ENCODE measurements around the gene DDX24.
"Not testable (repeated sequence)": the region's sequence is repeated elsewhere in the genome, so short reads cannot be mapped to it uniquely, and the experiment has no call there.

Gene DDX24

GRCh38 chr14:94081386-94081820 is 401 bp upstream of the DDX24 start:
- no peak for DNase-seq (ENCODE audit: low spot score)

GRCh38 chr14:94079891-94080620 is 946 bp downstream of the DDX24 start:
- peak; percentile 61 for DNase-seq (ENCODE audit: low spot score)

- no peak for DNase-seq (ENCODE audit: low spot score)
Observed at GRCh38 chr14:94077823-94078222, 3.2 kb downstream of the DDX24 start.

- no peak for DNase-seq (ENCODE audit: low spot score)
Observed at GRCh38 chr14:94077111-94077821, 3.7 kb downstream of the DDX24 start.

GRCh38 chr14:94075008-94075407 is 6.0 kb downstream of the DDX24 start:
- no peak for DNase-seq (ENCODE audit: low spot score)

- no peak for DNase-seq (ENCODE audit: low spot score)
Observed at GRCh38 chr14:94074534-94074933, 6.5 kb downstream of the DDX24 start.

GRCh38 chr14:94072076-94072475 is 8.9 kb downstream of the DDX24 start:
- DNase-seq (ENCODE audit: low spot score) = not testable (repeated sequence)

GRCh38 chr14:94066089-94066676 is 14.8 kb downstream of the DDX24 start:
- DNase-seq (ENCODE audit: low spot score) = no peak

- DNase-seq (ENCODE audit: low spot score) = no peak
Observed at GRCh38 chr14:94062344-94062940, 18.6 kb downstream of the DDX24 start.

GRCh38 chr14:94059998-94060397 is 21.0 kb downstream of the DDX24 start:
- no peak for DNase-seq (ENCODE audit: low spot score)

GRCh38 chr14:94058674-94059138 is 22.3 kb downstream of the DDX24 start:
- DNase-seq (ENCODE audit: low spot score) = no peak

GRCh38 chr14:94058128-94058673 is 22.8 kb downstream of the DDX24 start:
- DNase-seq (ENCODE audit: low spot score) = no peak

GRCh38 chr14:94056579-94057308 is 24.3 kb downstream of the DDX24 start:
- no peak for DNase-seq (ENCODE audit: low spot score)

GRCh38 chr14:94054936-94055335 is 26.1 kb downstream of the DDX24 start:
- no peak for DNase-seq (ENCODE audit: low spot score)

GRCh38 chr14:94054401-94054800 is 26.6 kb downstream of the DDX24 start:
- DNase-seq (ENCODE audit: low spot score) = no peak

GRCh38 chr14:94052662-94053061 is 28.3 kb downstream of the DDX24 start:
- no peak for DNase-seq (ENCODE audit: low spot score)

GRCh38 chr14:94052199-94052598 is 28.8 kb downstream of the DDX24 start:
- no peak for DNase-seq (ENCODE audit: low spot score)

- no peak for DNase-seq (ENCODE audit: low spot score)
Observed at GRCh38 chr14:94051779-94052178, 29.2 kb downstream of the DDX24 start.

GRCh38 chr14:94051115-94051514 is 29.9 kb downstream of the DDX24 start:
- DNase-seq (ENCODE audit: low spot score) = no peak

- DNase-seq (ENCODE audit: low spot score) = no peak
Observed at GRCh38 chr14:94050231-94050880, 30.6 kb downstream of the DDX24 start.

GRCh38 chr14:94049625-94050023 is 31.4 kb downstream of the DDX24 start:
- DNase-seq (ENCODE audit: low spot score) = no peak
